Muscle of leg (tissue), 11 donors: ENCODE results near the gene RPTOR. TPM values are rescaled to one million over a fixed set of nuclear protein-coding genes. Genes with fewer than 3 reads are reported as not detected.

Experiments used
- DNase-seq: peaks from one replicate; pipeline ENCODE4 v3.0.0; 2013
- H3K27ac ChIP-seq: one replicate; pipeline ENCODE4 v1.5.1; 2013; ENCODE audit warnings: mild to moderate bottlenecking, low read length, control low read depth
- H3K27me3 ChIP-seq: one replicate; pipeline ENCODE4 v1.6.1; 2013; ENCODE audit warnings: low read length; ENCODE audit not compliant: control insufficient read depth, insufficient read depth
- H3K36me3 ChIP-seq: one replicate; pipeline ENCODE4 v1.6.1; 2013; ENCODE audit warnings: low read length; ENCODE audit not compliant: control insufficient read depth, insufficient read depth
- H3K4me1 ChIP-seq: one replicate; pipeline ENCODE4 v1.6.1; 2013; ENCODE audit warnings: low read length; ENCODE audit not compliant: control insufficient read depth, insufficient read depth
- H3K4me3 ChIP-seq: one replicate; pipeline ENCODE4 v1.5.1; 2013; ENCODE audit warnings: low read length, control low read depth
- H3K9me3 ChIP-seq: replicated peaks from 2 replicates; pipeline ENCODE4 v1.6.1; 2013; ENCODE audit warnings: low read depth, low read length; ENCODE audit not compliant: control insufficient read depth
- WGBS: methylation state at CpG from one replicate; pipeline ENCODE4 v1.1.5; 2013; ENCODE audit warnings: missing lambda C conversion rate; ENCODE audit not compliant: insufficient coverage; 5-methylcytosine and 5-hydroxymethylcytosine counted together
- polyA plus RNA-seq, 8 donors: library from polyadenylated mRNA; unstranded; fragments of 120-200 nt; gene quantifications; one replicate each; pipeline versions ENCODE4 v1.2.1 to v1.2.3, GENCODE V29; 2013; ENCODE audit warnings: inconsistent platforms in 1 of 8, low replicate concordance in 1 of 8; ENCODE audit not compliant: insufficient read length in 8 of 8, insufficient read depth in 1 of 8
- total RNA-seq: library from RNA; stranded (reverse); fragments of 120-200 nt; gene quantifications from one replicate; pipeline ENCODE4 v1.2.4, GENCODE V29; 2013

The RPTOR gene
- total and polyA plus RNA-seq, 9 donors, result 17.3 to 23.7 (median 20.0) TPM

GRCh38 chr17:80894726-80895125 is 350.1 kb downstream of the RPTOR start:
- 95% methylated on average over 13 of the region's 16 CpGs for WGBS
- Histone ChIP-seq H3K9me3 (no peaks in the 10 kb centered on the region), H3K4me3 (no peak overlapping the region), H3K27me3 (no peaks in the 10 kb centered on the region), H3K27ac (no peak overlapping the region), H3K4me1 (peaks cover 32% of the 10 kb centered on the region), H3K36me3 (peaks cover 40% of the 10 kb centered on the region)
- no peak for DNase-seq

- Histone ChIP-seq H3K4me1 (peaks cover 28% of the 10 kb centered on the region), H3K9me3 (no peaks in the 10 kb centered on the region), H3K27ac (no peak overlapping the region), H3K27me3 (no peaks in the 10 kb centered on the region), H3K36me3 (peaks cover 40% of the 10 kb centered on the region), H3K4me3 (no peak overlapping the region)
- WGBS, result 82% methylated on average over 21 of the region's 21 CpGs
- no peak for DNase-seq
Observed at GRCh38 chr17:80895366-80895765, 350.7 kb downstream of the RPTOR start.

GRCh38 chr17:80898716-80899115 is 354.1 kb downstream of the RPTOR start:
- peaks cover 36% of the 10 kb centered on the region for H3K36me3 ChIP-seq
- no peaks in the 10 kb centered on the region for H3K27me3 ChIP-seq
- 92% methylated on average over 8 of the region's 13 CpGs for WGBS

GRCh38 chr17:80899402-80900268 is 355.0 kb downstream of the RPTOR start:
- no peaks in the 10 kb centered on the region for H3K27me3 ChIP-seq
- no peak overlapping the region for H3K4me3 ChIP-seq
- no peaks in the 10 kb centered on the region for H3K9me3 ChIP-seq
- H3K4me1 ChIP-seq, result peaks cover 31% of the 10 kb centered on the region
- DNase-seq, result no peak
- H3K27ac ChIP-seq, result no peak overlapping the region
- peaks cover 26% of the 10 kb centered on the region for H3K36me3 ChIP-seq
- 87% methylated on average over 13 of the region's 22 CpGs for WGBS

More at GRCh38 chr17:80898716-80899115, 354.1 kb downstream of the RPTOR start:
- no peak overlapping the region for H3K4me3 ChIP-seq
- no peak for DNase-seq
- H3K27ac ChIP-seq, result no peak overlapping the region
- H3K4me1 ChIP-seq, result peaks cover 24% of the 10 kb centered on the region
- no peaks in the 10 kb centered on the region for H3K9me3 ChIP-seq

GRCh38 chr17:80901319-80901718 is 356.7 kb downstream of the RPTOR start:
- no peak for DNase-seq
- Histone ChIP-seq H3K36me3 (peaks cover 20% of the 10 kb centered on the region), H3K4me3 (no peak overlapping the region), H3K27me3 (no peaks in the 10 kb centered on the region), H3K27ac (no peak overlapping the region), H3K4me1 (peaks cover 34% of the 10 kb centered on the region), H3K9me3 (no peaks in the 10 kb centered on the region)
- WGBS, result 0% methylated on average over 1 of the region's 4 CpGs

GRCh38 chr17:80902197-80902962 is 357.7 kb downstream of the RPTOR start:
- Histone ChIP-seq H3K4me1 (peaks cover 34% of the 10 kb centered on the region), H3K27me3 (no peaks in the 10 kb centered on the region), H3K4me3 (no peak overlapping the region), H3K27ac (no peak overlapping the region), H3K9me3 (no peaks in the 10 kb centered on the region), H3K36me3 (peaks cover 29% of the 10 kb centered on the region)
- 66% methylated on average over 27 of the region's 29 CpGs for WGBS
- no peak for DNase-seq

- H3K4me3 ChIP-seq, result no peak overlapping the region
- H3K36me3 ChIP-seq, result peaks cover 30% of the 10 kb centered on the region
- no peaks in the 10 kb centered on the region for H3K27me3 ChIP-seq
- WGBS, result 71% methylated on average over 25 of the region's 29 CpGs
- DNase-seq, result peak; percentile 37
- no peak overlapping the region for H3K27ac ChIP-seq
- H3K4me1 ChIP-seq, result peaks cover 34% of the 10 kb centered on the region
- H3K9me3 ChIP-seq, result no peaks in the 10 kb centered on the region
Observed at GRCh38 chr17:80902963-80903611, 358.4 kb downstream of the RPTOR start.

- WGBS, result 81% methylated on average over 24 of the region's 30 CpGs
- H3K4me1 ChIP-seq, result peaks cover 34% of the 10 kb centered on the region
- no peak overlapping the region for H3K27ac ChIP-seq
- no peaks in the 10 kb centered on the region for H3K27me3 ChIP-seq
- H3K4me3 ChIP-seq, result no peak overlapping the region
- peaks cover 35% of the 10 kb centered on the region for H3K36me3 ChIP-seq
- no peak for DNase-seq
- H3K9me3 ChIP-seq, result no peaks in the 10 kb centered on the region
Observed at GRCh38 chr17:80904036-80904753, 359.6 kb downstream of the RPTOR start.

GRCh38 chr17:80905586-80906230 is 361.1 kb downstream of the RPTOR start:
- no peak for DNase-seq
- H3K36me3 ChIP-seq, result peaks cover 36% of the 10 kb centered on the region
- 92% methylated on average over 13 of the region's 22 CpGs for WGBS

More at GRCh38 chr17:80905586-80906230, 361.1 kb downstream of the RPTOR start:
- no peaks in the 10 kb centered on the region for H3K27me3 ChIP-seq
- no peak overlapping the region for H3K4me3 ChIP-seq
- no peaks in the 10 kb centered on the region for H3K9me3 ChIP-seq
- H3K27ac ChIP-seq, result no peak overlapping the region
- H3K4me1 ChIP-seq, result peaks cover 33% of the 10 kb centered on the region
